Body of pancreas (tissue), 4 donors: ENCODE results near the gene PRPSAP1. TPM values are rescaled to one million over a fixed set of nuclear protein-coding genes. Genes with fewer than 3 reads are reported as not detected.

Experiments
- ATAC-seq: fragments of 150-250 bp; one replicate; pipeline ENCODE4 v1.9.1; 2016
- DNase-seq, 4 donors: peaks; one replicate each; pipeline ENCODE4 v3.0.0-alpha.2; 2019
- H3K27ac ChIP-seq, 4 donors: fragments of 200-600 bp; sonication (generic); 1 replicate in 3 of 4; 2 replicates in 1 of 4; pipeline versions ENCODE4 v1.5.1 to v1.6.1; 2016 to 2019; ENCODE audit warnings: mild to moderate bottlenecking in 1 of 4, mixed read lengths in 1 of 4, moderate library complexity in 1 of 4
- H3K27me3 ChIP-seq, 2 donors: fragments of 200-600 bp; sonication (generic); one replicate each; pipeline ENCODE4 v1.6.0; 2016; ENCODE audit warnings: mild to moderate bottlenecking in 1 of 2
- H3K36me3 ChIP-seq, 2 donors: fragments of 200-600 bp; sonication (generic); replicated peaks in 1 of 2; 2 replicates each; pipeline ENCODE4 v1.5.1; 2016; ENCODE audit warnings: low read depth in 2 of 2; ENCODE audit not compliant: insufficient read depth in 1 of 2
- H3K4me1 ChIP-seq: fragments of 200-600 bp; sonication (generic); one replicate; pipeline ENCODE4 v1.6.0; 2016
- H3K4me3 ChIP-seq, 2 donors: fragments of 200-600 bp; sonication (generic); 1 replicate in 1 of 2; 2 replicates in 1 of 2; pipeline ENCODE4 v1.5.1; 2016 to 2019
- H3K9me3 ChIP-seq, 3 donors: fragments of 200-600 bp; sonication (generic); 1 replicate in 2 of 3; 2 replicates in 1 of 3; pipeline ENCODE4 v1.5.1; 2016
- CTCF ChIP-seq, 7 experiments: fragments of 450-650 bp in 4 of 7; fragments of 200-600 bp in 3 of 7; sonication (generic) in 3 of 7; IDR thresholded peaks; one replicate each; pipeline ENCODE4 v1.5.1; 2016 to 2019; ENCODE audit warnings: antibody characterized with exemption in 7 of 7
- POLR2A ChIP-seq, 3 donors: fragments of 450-650 bp; IDR thresholded peaks; one replicate each; pipeline ENCODE4 v1.6.1; 2016; ENCODE audit warnings: antibody characterized with exemption in 3 of 3, mild to moderate bottlenecking in 2 of 3
- WGBS, 2 donors: methylation state at CpG; one replicate each; pipeline ENCODE4 v1.1.5; 2017; 5-methylcytosine and 5-hydroxymethylcytosine counted together
- intact Hi-C: fragments of 100-400 bp; cut with DNase I; formaldehyde crosslinking; loops from one replicate; pipeline ENCODE4 v1.15.1; 2023
- total RNA-seq, 2 donors: library from RNA; depleted of rRNA; stranded (reverse); fragments of >200 nt; gene quantifications; one replicate each; pipeline ENCODE4 v1.1.0, GENCODE V29; 2016

The PRPSAP1 gene
- total RNA-seq, 2 donors from 2014 or later, result 34.8 to 55.7 TPM

DNA sequence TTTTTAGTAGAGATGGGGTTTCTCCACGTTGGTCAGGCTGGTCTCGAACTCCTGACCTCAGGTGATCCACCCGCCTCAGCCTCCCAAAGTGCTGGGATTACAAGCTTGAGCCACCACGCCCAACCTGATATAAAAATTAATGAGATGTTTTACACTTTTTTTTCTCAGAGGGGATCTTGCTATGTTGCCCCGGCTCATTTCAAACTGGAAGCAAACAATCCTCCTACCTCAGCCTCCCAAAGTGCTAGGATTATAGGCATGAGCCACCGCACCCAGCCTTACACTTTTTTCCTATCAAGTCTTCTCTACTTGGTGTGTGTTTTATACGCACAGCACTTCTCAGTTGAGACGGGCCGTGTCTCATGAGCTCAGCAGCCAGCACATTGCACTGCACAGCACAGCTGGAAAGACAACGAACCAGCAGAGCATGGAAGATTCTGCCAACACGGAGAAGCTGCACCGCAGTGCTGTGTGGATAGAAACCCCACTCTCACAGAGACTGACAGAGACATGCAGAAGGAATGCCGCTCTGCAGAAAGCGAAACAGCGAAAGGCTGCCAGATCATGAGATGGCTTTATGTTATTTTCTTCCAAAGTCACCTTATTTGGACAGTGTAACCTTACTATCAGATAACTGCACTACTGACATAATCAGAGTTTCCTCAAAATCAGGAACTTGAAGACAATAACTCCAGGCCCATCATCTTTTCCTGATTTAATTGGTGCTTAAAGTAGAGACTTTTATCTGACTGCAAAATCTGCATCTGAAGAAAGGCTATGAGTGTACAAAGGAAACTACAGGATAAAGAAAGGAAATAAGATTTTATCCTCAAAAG, 39.1 kb downstream of the PRPSAP1 start:
- H3K36me3 ChIP-seq, result peaks cover 0 to 18% of the 10 kb centered on the region in 2 donors
- 86 to 98% methylated on average over 14 to 15 of the region's 15 CpGs for WGBS, 2 donors

DNA sequence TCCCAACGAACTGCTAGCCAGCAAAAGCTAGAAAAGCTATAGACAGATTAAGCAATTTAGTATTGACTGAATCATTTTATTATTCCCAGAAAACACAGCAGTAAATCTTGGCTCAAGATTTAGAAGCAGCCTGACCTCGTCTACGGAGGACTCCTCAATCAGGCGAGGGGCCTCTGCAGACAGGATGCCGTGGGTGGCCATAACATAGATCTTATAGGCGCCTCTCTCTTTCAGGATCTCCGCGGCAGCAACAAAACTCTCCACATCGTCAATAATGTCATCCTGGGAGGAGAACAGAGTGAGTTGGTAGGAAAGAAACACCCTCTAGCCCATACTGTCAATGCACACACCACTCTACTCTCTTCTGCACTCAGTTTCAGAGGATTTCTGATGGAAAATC, 41.0 kb downstream of the PRPSAP1 start:
- Histone ChIP-seq H3K4me3 (no peak overlapping the region), H3K27me3 (no peaks in the 10 kb centered on the region), H3K4me1 (no peaks in the 10 kb centered on the region), H3K36me3 (peaks cover 0 to 16% of the 10 kb centered on the region in 2 donors), H3K9me3 (no peaks in the 10 kb centered on the region), H3K27ac (no peak overlapping the region)
- 81 to 83% methylated on average over 9 of the region's 9 CpGs for WGBS, 2 donors
- ATAC-seq (no peak), DNase-seq (no peak)
- intact Hi-C loops, result no loop called here
- TF ChIP-seq CTCF (IDR thresholded peaks at IDR 0.05), result no peak
- no peak for TF ChIP-seq POLR2A (IDR thresholded peaks at IDR 0.05)

More for the DNA sequence above, 39.1 kb downstream of the PRPSAP1 start:
- H3K27me3 ChIP-seq, result no peaks in the 10 kb centered on the region
- ATAC-seq (no peak), DNase-seq (no peak)
- H3K4me3 ChIP-seq, result no peak overlapping the region
- no peak overlapping the region for H3K27ac ChIP-seq
- TF ChIP-seq CTCF (IDR thresholded peaks at IDR 0.05) (no peak), POLR2A (IDR thresholded peaks at IDR 0.05) (no peak)
- H3K4me1 ChIP-seq, result no peaks in the 10 kb centered on the region
- no peaks in the 10 kb centered on the region for H3K9me3 ChIP-seq
- intact Hi-C loops, result no loop called here

DNA sequence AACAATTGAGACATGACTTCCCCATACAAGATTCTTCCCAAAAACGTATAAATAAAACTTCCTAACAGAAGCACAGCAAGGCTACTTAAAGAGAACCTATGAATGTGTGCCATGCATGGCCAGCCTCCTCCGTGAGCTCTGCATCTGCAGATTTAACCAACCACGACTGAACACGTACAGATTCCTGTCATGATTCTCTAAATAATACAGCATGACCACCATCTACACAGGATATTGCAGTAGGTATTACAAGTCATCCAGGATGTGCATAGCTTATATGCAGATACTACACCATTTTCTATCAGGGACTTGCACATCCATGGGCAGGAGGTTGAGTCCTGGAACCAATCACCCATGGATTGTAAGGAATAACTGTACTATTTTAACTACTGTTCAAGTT, 44.3 kb downstream of the PRPSAP1 start:
- H3K27ac ChIP-seq, result no peak overlapping the region
- no peak for DNase-seq
- H3K27me3 ChIP-seq, result no peaks in the 10 kb centered on the region
- H3K36me3 ChIP-seq, result peaks cover 0 to 15% of the 10 kb centered on the region in 2 donors
- H3K9me3 ChIP-seq, result no peaks in the 10 kb centered on the region
- ATAC-seq, result no peak
- H3K4me1 ChIP-seq, result no peaks in the 10 kb centered on the region
- no peak overlapping the region for H3K4me3 ChIP-seq
- TF ChIP-seq POLR2A (IDR thresholded peaks at IDR 0.05) (no peak), CTCF (IDR thresholded peaks at IDR 0.05) (no peak)
- 86 to 87% methylated on average over 4 of the region's 4 CpGs for WGBS, 2 donors
- intact Hi-C loops, result loop anchor here (10.0 kb wide), 1 partner anchor 205 kb away; no protein-coding TSS in a partner anchor

DNA sequence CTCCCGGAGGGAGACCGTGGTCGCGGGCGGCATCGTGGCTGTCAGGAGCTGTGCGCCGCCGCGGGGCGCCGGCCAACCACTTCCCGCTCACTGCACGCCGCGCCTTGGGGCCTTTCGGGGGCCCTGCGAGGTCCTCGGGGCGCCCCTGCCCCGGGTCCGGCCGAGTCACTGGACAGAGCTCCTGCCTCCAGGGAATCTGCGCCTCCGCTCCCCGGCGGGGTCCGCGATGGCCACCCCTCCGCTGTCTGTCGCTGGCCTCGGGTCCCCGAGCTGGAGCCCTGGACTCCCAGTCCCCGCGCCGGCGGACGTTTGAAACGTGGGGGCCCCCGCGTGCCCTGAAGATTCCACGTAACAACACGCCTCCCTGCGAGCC, 45.8 kb downstream of the PRPSAP1 start, which contains the start of gene QRICH2:
Gene QRICH2 (minus strand): TSS at position 311 of the 373 bp plus-strand sequence. CDS start 278 bp downstream, at position 33.
- TF ChIP-seq POLR2A (IDR thresholded peaks at IDR 0.05), result no peak
- no peak for TF ChIP-seq CTCF (IDR thresholded peaks at IDR 0.05)
- peaks cover 0 to 9% of the 10 kb centered on the region in 2 donors for H3K36me3 ChIP-seq
- intact Hi-C loops, result loop anchor here (10.0 kb wide), 1 partner anchor 207 kb away; no protein-coding TSS in a partner anchor
- ATAC-seq (no peak), DNase-seq (no peak)
- H3K27me3 ChIP-seq, result no peaks in the 10 kb centered on the region
- WGBS, 2 donors, result 92 to 100% methylated on average over 1 to 16 of the region's 44 CpGs
- H3K4me3 ChIP-seq, result no peak within 1 kb of the TSS
- no peak within 1 kb of the TSS for H3K27ac ChIP-seq
- no peaks in the 10 kb centered on the region for H3K9me3 ChIP-seq
- no peaks in the 10 kb centered on the region for H3K4me1 ChIP-seq
